NCI-H2107 treated with DMSO at 0.1 percent for 48 hours (cell line): ENCODE measurements around the gene CUL3.
A peak's percentile ranks its signal among the peaks of the same experiment; 100 is the strongest.
"Not testable (repeated sequence)": the region's sequence is repeated elsewhere in the genome, so short reads cannot be mapped to it uniquely, and the experiment has no call there.

Experiments used
- DNase-seq: peaks from one replicate; lab custom pipeline; 2025; ENCODE audit not compliant: unreplicated experiment; lab: John Stamatoyannopoulos, UW

The CUL3 gene

DNA sequence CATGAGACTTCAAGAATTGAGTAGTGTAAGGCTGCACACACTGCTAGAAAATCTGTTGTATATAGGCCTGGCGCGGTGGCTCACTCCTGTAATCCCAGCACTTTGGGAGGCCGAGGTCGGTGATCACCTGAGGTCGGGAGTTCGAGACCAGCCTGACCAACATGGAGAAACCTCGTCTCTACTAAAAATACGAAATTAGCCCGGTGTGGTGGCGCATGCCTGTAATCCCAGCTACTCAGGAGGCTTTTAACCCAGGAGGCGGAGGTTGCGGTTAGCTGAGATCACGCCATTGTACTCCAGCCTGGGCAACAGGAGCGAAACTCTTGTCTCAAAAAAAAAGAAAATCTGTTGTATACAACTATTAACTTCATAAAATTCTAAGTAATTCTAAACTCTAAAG is 2.1 kb downstream of the CUL3 start:
- DNase-seq: not testable (repeated sequence)

DNA sequence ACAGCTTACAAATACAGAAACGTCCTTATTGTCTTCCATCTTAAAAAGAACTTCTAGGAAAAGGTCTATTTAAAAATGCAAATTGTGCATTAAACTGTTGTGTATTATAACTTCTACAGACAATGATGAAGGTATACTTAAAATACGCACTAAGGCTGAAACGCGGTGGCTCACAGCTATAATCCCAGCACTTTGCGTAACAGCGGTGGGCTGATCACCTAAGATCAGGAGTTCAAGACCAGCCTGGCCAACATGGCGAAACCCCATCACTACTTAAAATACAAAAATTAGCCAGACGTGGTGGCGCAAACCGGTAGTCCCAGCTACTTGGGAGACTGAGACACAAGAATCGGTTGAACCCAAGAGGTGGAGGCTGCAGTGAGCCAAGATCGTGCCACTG is 4.9 kb downstream of the CUL3 start:
- no peak for DNase-seq

DNA sequence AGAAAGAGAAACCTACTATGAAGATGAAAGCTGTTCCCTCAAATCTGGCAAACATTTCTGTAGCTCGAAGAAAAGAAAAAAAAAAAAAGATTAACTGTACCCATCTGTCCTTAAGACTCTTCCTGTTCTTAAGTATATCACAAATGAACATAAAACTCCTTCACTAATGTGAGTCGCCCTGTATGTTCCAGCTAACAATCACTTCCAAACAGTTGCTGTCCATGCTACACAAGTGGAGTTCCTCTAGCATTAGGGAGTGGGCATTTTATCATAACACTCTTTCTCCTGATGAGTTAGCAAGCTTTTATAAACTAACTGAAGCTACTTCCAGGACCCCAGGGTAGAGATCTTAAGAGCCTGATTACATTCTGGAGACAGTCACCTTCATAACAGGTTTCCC is 5.8 kb downstream of the CUL3 start:
- DNase-seq: no peak

DNA sequence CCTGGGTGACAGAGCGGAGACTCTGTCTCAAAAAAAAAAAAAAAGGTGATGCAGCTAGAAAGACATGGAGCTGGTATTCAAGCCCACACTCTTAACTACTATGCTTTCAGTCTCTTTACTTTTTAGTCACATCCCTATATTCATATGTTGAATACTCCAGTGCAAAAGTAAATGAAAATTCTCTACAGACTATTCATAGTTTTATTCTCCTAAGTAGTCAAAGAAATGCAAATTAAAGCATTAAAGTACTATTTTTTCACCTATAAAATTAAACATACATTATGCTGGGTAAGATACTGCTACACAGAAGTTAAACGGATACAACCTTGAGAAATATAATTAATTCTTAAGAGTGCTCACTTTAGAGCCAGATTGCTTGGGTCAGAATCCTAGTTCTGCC is 7.6 kb downstream of the CUL3 start:
- no peak for DNase-seq

DNA sequence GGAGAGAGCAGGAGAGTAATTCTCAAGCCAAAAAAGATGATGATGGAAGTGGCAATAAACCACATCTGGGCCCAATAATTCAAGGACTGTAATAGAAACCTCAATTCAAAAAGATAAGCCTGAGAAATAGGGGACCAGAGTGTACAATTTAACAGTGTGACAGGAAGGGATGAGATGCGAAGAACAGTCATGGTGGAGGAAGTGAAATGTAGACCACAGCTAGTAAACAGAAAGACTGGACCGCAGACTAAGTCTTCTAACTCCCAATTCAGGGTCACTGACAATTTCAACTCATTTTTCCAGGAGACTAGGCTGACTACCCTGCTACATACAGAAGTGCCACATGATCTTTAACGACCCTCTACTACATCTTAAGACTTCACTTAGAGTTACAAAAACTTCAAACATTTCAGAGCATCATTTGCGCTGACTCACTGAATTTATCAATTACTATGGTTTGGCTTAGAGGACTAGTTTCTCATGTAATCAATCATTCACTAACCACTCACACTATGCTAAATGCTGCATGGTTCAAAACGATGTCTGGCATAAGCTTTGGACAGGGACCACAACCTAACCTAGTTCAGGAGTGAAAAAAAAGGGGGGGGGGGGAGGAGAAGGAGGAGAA is 9.0 kb downstream of the CUL3 start:
- no peak for DNase-seq

DNA sequence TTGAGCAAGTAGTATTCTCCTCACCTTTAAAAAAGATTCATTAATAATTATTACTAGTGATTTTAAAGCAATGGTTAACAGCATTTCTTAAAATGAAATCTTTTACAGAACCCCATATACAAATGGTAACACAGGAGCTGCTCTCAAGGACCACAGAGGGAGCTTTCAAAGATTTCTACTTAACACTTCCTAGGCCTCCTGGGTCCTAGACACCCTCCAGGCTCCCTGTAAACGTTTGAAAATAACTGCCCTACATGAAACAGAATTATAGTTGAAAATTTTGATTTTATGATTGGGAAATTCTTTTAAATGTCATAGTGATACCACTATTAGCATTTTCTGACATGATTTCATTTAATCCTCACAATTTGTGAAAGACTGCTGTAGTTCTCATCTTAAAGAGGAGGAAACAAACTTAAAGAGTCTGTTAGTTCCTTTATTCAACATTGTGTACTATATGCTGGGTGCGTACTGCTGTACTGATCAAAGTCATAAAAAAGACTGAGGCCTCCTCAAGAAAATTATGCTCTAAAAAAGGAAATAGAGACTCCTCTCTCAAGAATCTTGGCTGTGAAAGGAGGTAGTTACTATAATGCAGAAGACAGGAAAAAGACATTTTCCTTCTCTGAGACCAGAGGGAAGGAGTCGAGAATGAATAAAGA is 10.6 kb downstream of the CUL3 start:
- no peak for DNase-seq

DNA sequence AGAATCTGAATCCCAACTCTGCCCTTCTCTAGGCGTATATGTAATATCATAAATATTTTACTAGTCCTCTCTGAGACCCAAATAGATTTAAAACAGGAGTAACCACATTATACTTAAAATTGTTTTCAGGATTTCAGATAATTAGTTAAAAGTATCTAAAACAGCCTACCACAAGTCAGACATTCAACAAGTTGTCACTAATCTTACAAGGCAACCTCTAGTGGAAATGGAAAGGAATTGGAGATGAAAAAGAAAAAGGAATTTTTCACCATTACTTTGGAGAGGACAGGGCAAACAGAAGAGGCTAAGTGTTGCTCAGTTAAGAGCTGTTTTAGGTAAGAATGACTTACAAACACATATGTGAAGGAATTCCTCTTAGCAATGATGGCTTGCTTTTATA is 11.4 kb downstream of the CUL3 start:
- no peak for DNase-seq

DNA sequence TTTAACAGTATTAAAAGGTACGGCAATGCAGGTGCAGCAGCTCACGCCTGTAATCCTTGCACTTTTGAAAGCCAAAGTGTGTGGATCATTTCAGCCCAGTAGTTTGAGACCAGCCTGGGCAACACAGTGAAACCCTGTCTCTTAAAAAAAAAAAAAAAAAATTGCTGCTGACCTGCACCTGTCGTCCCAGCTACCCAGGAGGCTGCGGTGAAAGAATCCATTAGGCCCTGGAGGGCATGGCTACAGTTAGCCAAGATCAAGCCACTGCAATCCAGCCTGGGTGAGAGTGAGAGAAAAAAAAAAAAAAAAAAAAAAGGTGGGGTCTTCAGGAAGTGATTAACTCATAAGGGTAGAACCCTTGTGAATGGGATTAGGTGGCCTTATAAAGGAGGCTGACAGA is 12.8 kb downstream of the CUL3 start:
- DNase-seq: peak; percentile 41

DNA sequence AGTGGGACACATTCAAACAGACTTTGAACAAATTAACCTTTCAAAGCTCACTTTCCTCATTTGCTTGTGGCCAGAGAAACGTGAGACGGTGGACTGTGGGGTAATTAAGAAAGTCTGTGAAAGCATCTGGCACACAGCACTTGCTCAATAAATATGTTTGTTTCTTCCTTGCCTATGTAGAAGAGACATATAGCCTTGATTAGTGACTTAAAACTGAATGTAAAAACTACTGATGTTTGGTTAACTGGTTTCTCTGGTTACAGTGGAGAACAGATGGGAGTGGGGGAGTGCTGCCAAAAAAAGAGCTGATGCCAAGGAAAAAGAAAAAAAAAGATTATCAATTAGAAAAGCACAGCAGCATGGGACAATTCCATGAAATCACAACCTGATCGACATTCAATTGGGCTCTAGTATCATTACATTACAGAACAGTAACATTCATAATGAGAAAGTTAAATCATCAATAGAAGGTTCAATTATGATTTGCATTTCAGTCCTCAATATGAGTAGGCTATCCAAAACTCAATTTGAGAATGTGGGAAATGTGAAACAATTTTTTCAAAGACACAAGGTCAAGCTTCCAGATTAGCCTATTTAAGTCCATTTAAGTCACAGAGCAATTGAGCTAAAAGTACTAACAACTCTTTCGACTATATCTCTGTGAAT is 14.7 kb downstream of the CUL3 start:
- DNase-seq: no peak

DNA sequence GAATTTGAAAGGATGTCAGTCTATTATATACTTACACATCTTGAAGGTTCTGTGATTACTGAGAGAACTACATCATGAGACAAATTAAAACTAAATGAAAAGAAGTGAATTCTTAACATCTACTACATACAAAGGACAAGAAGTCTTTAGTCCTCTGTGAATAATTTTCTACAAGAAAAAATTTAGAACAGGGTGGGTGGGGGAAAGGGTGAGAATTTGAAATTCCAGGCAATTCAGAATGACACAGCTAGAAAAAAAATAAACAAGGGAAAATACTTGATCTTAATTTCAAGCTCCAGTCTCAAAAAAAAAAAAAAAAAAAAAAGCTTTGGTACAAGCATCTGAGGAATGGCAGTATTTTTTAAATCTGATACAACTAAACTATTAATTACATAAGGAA is 15.5 kb downstream of the CUL3 start:
- DNase-seq: no peak

DNA sequence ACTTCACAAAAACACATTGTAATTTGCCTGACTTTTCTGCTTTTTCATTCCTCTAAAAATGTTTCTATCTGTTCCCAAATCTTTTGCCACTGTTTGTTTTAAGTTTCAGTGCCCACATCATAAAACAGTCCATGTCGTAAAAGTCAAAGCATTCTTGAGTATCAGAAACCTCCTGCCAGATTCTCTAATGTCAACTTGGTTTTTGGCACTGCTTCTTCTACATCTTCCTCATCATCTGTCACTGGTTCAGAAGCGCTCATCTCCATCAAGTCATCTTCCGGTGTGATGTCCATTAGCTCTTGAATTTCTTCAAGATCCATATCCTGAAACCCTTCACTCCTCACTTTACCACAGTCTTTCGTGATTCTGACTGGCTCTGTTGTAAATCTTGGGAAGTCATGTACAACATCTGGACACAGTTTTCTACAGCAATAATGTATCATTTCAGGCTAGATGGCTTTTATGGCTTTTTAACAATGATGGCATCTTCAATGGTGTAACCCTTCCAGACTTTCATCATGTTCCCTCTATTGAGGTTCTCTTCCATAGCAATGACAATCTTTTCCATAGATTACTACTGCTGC is 19.6 kb downstream of the CUL3 start:
- DNase-seq: no peak

DNA sequence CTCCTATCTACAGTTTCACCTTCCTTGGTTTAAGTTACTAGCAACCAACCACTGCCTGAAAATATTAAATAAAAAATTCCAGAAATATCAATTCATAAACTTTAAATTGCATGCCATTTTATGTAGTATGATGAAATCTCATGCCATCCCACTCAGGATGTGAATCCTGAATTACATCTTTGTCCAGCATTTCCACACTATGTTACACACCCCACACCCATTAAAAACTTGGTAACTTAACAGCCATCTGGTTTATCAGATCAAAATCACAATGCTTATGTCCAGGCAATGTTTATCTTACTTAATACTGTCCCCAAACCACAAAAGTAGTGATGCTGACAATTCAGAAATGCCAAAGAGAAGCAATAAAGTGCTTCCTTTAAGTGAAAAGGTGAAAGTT is 21.6 kb downstream of the CUL3 start:
- DNase-seq: no peak

DNA sequence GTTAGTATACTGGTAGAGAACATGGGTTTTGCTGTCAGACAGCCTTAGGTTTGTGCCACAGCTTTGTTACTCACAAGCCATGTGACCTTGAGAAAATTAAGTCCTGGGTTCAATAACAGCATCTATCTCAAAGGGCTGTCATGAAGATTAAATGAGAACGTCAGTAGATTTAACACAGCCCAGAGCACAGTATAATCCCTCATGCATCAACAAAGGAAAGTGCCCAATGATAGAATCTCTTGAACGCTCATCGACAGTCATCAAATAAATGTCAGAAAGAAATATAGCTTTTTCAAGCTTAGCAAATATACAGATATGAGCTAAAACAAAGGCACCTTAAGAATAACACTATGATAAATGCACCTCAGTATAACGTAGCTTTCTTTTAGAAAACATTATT is 22.3 kb downstream of the CUL3 start:
- no peak for DNase-seq

DNA sequence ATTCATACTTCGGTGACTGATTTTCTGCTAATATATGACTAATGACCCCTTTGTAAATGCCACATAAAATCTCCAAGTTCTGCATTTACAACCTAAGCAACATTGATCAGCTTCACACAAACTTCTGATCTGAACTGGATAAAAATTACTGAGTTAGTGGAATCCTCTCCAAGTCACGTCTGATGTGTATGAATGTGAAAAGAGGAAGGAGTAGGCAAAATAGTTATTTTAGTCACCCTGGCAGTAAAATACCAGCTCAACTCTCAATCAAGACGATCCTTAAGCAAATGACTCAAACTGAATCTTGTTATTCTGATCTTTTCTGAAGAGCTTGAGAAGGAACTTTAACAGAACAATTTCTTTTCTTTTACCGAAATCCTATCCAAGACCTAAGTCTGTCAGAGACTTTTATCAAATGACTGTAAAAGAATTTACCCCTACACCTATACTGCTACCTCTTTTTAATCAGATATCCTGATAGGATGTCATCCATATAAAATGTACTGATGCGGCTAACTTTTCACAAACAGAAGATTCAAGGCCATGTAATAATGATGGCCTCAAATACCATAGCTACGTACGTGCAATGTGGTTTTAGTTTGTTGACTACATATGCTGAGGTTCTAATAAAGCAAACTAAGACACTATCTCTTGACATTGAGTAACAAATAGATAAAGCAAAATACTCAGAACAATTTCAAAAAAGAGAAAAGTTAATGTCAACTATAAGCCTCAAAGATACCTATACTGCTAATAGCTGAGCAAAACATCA is 23.7 kb downstream of the CUL3 start:
- DNase-seq: no peak

DNA sequence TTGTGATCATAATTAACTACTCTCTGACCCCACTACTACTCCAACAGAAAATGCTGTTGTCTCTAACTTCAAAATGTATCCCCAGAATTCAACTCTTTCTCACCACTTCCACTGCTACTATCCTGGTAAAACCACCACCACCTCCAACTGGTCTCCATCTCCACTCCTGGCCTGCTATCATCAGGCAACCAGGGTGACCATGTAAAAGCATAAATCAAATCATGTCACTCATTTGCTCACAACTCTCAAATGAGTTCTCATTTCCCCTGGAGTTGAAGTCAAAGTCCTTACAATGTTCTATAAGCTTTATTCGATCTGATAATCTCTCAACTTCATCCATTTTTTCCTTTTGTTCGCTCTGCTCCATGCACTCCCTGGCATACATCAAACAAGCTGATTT is 24.6 kb downstream of the CUL3 start:
- DNase-seq: no peak

DNA sequence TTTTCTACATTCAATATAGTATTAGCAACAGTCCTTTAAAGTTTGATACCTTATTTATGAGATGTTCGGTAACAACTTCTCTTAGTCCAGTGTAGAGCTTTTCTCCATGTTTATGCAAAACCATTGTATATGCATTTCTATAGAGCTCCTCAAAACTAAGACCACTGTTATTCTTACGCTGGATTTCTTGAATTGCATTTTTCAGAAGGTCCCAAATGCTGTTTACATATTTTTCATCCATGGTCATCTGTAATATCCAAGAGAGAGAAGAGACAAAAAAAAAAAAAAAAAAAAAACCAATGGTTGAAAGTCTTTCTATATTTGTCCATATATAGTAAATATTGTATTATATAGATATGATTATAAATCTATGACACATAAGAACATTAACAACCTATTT is 27.6 kb downstream of the CUL3 start:
- no peak for DNase-seq

DNA sequence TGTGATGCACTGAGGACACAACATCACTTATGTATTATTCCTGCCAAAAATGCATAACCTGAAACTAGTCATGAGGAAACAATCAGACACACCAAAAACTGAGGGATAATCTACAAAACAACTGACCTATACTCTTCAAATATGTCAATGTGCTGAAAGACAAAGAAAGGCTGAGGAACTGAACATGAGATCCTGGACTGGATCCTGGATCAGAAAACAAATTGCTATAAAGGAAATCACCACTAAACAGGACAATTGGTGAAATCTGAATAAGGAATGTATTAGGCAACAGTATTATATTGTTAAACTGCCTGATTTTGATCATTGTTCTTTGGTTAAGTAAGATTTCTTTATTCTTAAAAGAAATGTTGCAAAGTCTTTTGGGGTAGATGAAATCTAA is 28.8 kb downstream of the CUL3 start:
- DNase-seq: no peak

DNA sequence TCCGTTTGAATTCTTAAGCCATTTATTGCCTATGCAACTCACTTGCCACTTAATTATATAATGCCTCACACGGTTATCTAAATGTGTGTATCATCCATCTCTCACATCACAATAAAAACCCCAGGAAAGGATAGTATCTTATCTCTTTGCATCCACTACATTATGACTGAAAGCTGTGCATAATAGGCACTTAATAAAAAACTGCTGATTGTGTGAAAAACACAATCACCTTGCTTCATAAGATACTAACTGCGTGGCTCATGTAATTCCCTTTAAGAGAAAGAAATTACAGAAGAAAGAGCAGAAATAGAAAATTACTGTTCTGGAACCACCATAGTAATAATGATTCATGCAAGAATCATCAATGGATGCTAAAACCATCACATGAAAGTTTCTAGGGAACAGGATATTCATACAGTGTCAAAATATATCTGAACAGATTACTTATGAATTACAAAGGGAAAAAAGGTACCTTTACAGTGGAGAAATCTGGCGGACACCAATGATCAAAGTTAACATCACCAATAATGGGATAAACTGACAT is 29.3 kb downstream of the CUL3 start:
- no peak for DNase-seq

DNA sequence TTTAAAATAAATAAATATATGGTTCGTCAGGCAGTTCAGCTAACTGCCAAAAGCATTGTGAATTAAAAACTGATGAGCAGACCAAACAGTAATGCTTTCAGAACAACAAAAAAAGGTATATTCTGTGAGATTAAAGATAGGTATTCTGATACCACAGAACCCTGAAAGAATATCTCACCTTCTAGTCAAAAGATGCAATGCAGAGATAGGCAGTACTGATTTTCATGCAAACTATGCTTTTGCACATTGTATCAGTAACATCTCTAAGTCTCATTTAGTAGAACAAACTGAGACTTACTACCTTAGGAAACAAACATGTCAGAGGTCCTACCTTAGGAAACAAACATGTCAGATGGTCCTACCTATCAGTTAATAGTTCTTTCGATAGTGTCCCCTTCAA is 32.4 kb downstream of the CUL3 start:
- DNase-seq: no peak

DNA sequence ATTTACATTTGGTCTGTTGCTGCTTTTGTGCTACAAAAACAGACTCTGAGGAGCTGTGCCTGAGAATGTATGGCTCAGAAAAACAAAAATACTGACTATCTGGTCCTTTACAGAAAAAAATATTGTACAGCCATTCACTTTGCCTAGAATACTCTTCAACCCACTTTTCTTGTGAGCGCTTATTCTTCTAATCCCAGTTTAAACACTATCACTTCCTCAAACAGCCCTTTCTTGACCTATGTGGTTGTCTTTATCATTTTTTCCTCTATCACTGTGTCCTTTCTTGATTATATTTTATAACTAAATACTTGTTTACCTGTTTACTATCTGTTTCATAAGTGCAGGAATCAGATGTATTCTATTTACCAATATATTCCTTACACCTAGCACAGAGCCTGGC is 33.5 kb downstream of the CUL3 start:
- DNase-seq: no peak

DNA sequence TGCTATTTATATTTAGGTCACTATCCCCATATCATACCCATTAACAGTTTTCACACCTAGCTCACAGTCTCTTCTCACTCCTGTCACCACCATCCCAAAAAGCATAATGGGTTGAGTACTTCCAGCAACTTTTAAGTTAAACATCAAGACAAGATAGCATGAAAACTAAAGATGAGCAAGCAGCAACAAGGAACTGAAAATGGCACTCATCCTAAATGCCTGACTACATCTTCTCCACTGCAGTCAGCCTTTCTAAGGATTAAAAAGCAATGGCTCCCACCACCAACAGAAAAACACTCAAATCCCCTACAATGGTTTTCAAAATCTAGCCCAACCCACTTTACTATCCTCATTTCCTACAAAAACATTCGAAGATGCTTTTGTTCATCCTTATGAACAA is 38.2 kb downstream of the CUL3 start:
- no peak for DNase-seq
